Neutrophil (primary cell): Measurements from ENCODE around the gene SLC35A5.
"Not testable (repeated sequence)": the region's sequence is repeated elsewhere in the genome, so short reads cannot be mapped to it uniquely, and the experiment has no call there.

ENCODE experiments used
- H3K27ac ChIP-seq: fragments of 200-600 bp; sonication (generic); 2 replicates; pipeline ENCODE4 v1.5.1; 2016; ENCODE audit warnings: mild to moderate bottlenecking, moderate library complexity
- H3K27me3 ChIP-seq: fragments of 200-600 bp; sonication (generic); 2 replicates; pipeline ENCODE4 v1.6.0; 2016; ENCODE audit warnings: mild to moderate bottlenecking
- H3K36me3 ChIP-seq: fragments of 200-600 bp; sonication (generic); 2 replicates; pipeline ENCODE4 v1.5.1; 2017
- H3K4me1 ChIP-seq, 2 experiments: fragments of 200-600 bp in 1 of 2; sonication (generic) in 1 of 2; 1 replicate in 1 of 2; 2 replicates in 1 of 2; pipeline versions ENCODE4 v1.5.1 to v1.6.1; 2013 to 2016; ENCODE audit warnings: low read depth in 1 of 2, low read length in 1 of 2, mild to moderate bottlenecking in 1 of 2, moderate library complexity in 1 of 2; ENCODE audit not compliant: control insufficient read depth in 1 of 2, insufficient read depth in 1 of 2
- H3K4me3 ChIP-seq, 2 experiments: fragments of 200-600 bp in 1 of 2; sonication (generic) in 1 of 2; 1 replicate in 1 of 2; 2 replicates in 1 of 2; pipeline ENCODE4 v1.5.1; 2013 to 2016; ENCODE audit warnings: low read depth in 1 of 2, low read length in 1 of 2, mild to moderate bottlenecking in 1 of 2, moderate library complexity in 1 of 2
- H3K9me3 ChIP-seq: fragments of 200-600 bp; sonication (generic); 2 replicates; pipeline ENCODE4 v1.5.1; 2016
- TF ChIP-seq, protein P1 (sequence below): fragments of 200-600 bp; sonication (generic); IDR thresholded peaks from 2 replicates; pipeline ENCODE4 v1.5.1; 2016; ENCODE audit warnings: antibody characterized with exemption

SLC35A5 gene, protein sequence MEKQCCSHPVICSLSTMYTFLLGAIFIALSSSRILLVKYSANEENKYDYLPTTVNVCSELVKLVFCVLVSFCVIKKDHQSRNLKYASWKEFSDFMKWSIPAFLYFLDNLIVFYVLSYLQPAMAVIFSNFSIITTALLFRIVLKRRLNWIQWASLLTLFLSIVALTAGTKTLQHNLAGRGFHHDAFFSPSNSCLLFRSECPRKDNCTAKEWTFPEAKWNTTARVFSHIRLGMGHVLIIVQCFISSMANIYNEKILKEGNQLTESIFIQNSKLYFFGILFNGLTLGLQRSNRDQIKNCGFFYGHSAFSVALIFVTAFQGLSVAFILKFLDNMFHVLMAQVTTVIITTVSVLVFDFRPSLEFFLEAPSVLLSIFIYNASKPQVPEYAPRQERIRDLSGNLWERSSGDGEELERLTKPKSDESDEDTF

GRCh38 chr3:112561734-112562529 lies at the start of gene SLC35A5, which contains the start of gene ATG3:
SLC35A5 (plus strand) TSS chr3:112562045; CDS start chr3:112563404, 1,359 bp downstream.
ATG3 (minus strand) TSS chr3:112561962; CDS start chr3:112561528, 434 bp downstream.
- H3K4me3 ChIP-seq, result peak within 1 kb of the TSS; percentile 88 to 99
- no peaks in the 10 kb centered on the region for H3K27me3 ChIP-seq
- TF ChIP-seq, protein P1, sequence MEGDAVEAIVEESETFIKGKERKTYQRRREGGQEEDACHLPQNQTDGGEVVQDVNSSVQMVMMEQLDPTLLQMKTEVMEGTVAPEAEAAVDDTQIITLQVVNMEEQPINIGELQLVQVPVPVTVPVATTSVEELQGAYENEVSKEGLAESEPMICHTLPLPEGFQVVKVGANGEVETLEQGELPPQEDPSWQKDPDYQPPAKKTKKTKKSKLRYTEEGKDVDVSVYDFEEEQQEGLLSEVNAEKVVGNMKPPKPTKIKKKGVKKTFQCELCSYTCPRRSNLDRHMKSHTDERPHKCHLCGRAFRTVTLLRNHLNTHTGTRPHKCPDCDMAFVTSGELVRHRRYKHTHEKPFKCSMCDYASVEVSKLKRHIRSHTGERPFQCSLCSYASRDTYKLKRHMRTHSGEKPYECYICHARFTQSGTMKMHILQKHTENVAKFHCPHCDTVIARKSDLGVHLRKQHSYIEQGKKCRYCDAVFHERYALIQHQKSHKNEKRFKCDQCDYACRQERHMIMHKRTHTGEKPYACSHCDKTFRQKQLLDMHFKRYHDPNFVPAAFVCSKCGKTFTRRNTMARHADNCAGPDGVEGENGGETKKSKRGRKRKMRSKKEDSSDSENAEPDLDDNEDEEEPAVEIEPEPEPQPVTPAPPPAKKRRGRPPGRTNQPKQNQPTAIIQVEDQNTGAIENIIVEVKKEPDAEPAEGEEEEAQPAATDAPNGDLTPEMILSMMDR, result peak; percentile 30
- H3K27ac ChIP-seq, result peak within 1 kb of the TSS; percentile 93
- H3K9me3 ChIP-seq, result no peaks in the 10 kb centered on the region
- H3K36me3 ChIP-seq, result no peaks in the 10 kb centered on the region
- H3K4me1 ChIP-seq, result peaks cover 59 to 62% of the 10 kb centered on the region in 2 experiments

DNA sequence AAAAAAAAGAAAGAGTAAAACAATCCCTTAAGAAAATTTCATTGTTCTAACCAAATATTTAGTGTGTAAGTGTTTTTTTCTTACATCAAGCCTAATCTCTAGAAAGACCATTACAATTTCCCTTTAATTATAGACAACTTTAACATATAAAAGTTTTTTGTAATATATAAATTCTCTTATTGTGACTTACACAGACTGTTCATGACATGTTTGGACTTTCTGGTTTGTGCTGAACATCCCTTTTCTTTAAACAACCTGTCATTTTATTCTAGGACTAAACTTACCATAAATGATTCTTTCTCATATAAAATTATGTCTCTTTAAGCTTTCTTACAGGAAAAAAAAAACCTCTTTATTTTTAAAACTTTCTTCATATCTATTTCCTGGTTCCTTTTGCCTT lies 49.5 kb upstream of the SLC35A5 start:
- Histone ChIP-seq H3K36me3 (no peaks in the 10 kb centered on the region), H3K4me1 (no peaks in the 10 kb centered on the region), H3K9me3 (no peaks in the 10 kb centered on the region), H3K4me3 (no peak overlapping the region), H3K27me3 (no peaks in the 10 kb centered on the region), H3K27ac (no peak overlapping the region)
- TF ChIP-seq, protein P1, result no peak

- TF ChIP-seq, protein P1, result no peak
- no peak overlapping the region for H3K4me3 ChIP-seq
- no peaks in the 10 kb centered on the region for H3K36me3 ChIP-seq
- no peaks in the 10 kb centered on the region for H3K4me1 ChIP-seq
- no peak overlapping the region for H3K27ac ChIP-seq
- no peaks in the 10 kb centered on the region for H3K9me3 ChIP-seq
- H3K27me3 ChIP-seq, result no peaks in the 10 kb centered on the region
These were observed 47.2 kb upstream of the SLC35A5 start for GRCh38 chr3:112514527-112515128.

DNA sequence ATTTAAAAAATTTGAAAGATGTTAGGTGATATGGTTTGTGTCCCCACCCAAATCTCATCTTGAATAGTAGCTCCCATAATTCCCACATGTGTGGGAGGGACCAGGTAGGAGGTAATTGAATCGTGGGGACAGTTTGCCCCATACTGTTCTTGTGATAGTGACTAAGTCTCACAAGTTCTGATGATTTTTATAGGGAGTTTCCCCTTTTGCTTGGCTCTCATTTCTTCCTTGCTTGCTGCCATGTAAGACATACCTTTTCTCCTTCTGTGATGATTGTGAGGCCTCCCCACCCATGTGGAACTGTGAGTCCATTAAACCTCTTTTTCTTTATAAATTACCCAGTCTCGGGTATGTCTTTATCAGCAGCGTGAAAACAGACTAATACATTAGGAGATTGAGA lies 42.9 kb upstream of the SLC35A5 start:
- H3K27me3 ChIP-seq, H3K4me3 ChIP-seq, H3K27ac ChIP-seq, H3K9me3 ChIP-seq, H3K4me1 ChIP-seq: not testable (repeated sequence)
- peaks cover 12% of the 10 kb centered on the region for H3K36me3 ChIP-seq

GRCh38 chr3:112519424-112520001 lies 42.3 kb upstream of the SLC35A5 start:
- Histone ChIP-seq H3K27me3 (no peaks in the 10 kb centered on the region), H3K27ac (no peak overlapping the region), H3K4me1 (no peaks in the 10 kb centered on the region), H3K4me3 (no peak overlapping the region), H3K9me3 (no peaks in the 10 kb centered on the region), H3K36me3 (peaks cover 18% of the 10 kb centered on the region)
- TF ChIP-seq, protein P1, result peak; percentile 39

GRCh38 chr3:112524127-112524526 lies 37.7 kb upstream of the SLC35A5 start:
- H3K27me3 ChIP-seq, H3K4me3 ChIP-seq, H3K27ac ChIP-seq, H3K4me1 ChIP-seq, H3K9me3 ChIP-seq: not testable (repeated sequence)
- H3K36me3 ChIP-seq, result peaks cover 64% of the 10 kb centered on the region
